Erythroblast (primary cell): ENCODE measurements around the gene ABCC3.

ENCODE experiments used
- GATA1 ChIP-seq: IDR thresholded peaks from 2 replicates; pipeline ENCODE4 v1.6.1; 2011; ENCODE audit warnings: low read depth, mild to moderate bottlenecking, control low read depth, low read length, moderate library complexity
- POLR2A ChIP-seq: IDR thresholded peaks from 2 replicates; pipeline ENCODE4 v1.6.1; 2011; ENCODE audit warnings: mild to moderate bottlenecking, low read length

- TF ChIP-seq POLR2A (no peak), GATA1 (no peak)
Measured at GRCh38 chr17:50692448-50693035, 57.9 kb downstream of the ABCC3 start.
